HepG2 (cell line): ENCODE data around the gene EPS8L1. TPM values are rescaled to one million over a fixed set of nuclear protein-coding genes. Genes with fewer than 3 reads are reported as not detected.

Experiments
- ATAC-seq: fragments of 200-7000 bp; cut with Tn5 transposase; 3 replicates; pipeline ENCODE4 v1.9.1; 2020; ENCODE audit warnings: mild to moderate bottlenecking, moderate library complexity
- BruUV-seq: library from RNA; stranded (reverse); fragments of 400-500 nt; replicated peaks from 2 replicates; lab custom pipeline; 2021; lab: Mats Ljungman, UMichigan
- CTCF ChIA-PET: fragments of 300-600 bp; formaldehyde crosslinking; extraction: SDS; loops from one replicate; lab custom pipeline; 2021; ENCODE audit warnings: low total read pairs, inconsistent platforms, low intra/inter-chr PET ratio; lab: Yijun Ruan, JAX
- POLR2A ChIA-PET: fragments of 350-600 bp; sonication (Branson Sonifier 250); formaldehyde crosslinking; loops from one replicate; lab custom pipeline; 2020; ENCODE audit warnings: antibody characterized with exemption, inconsistent platforms; lab: Yijun Ruan, JAX
- DNase-seq: peaks from one replicate; pipeline ENCODE4 v3.0.0-alpha.2; 2015; ENCODE audit warnings: low spot score
- FAIRE-seq: peaks from 3 replicates; lab custom pipeline; 2011; peaks lifted over from hg19 to GRCh38; lab: Jason Lieb, UNC
- H2AFZ ChIP-seq: one replicate; pipeline ENCODE4 v1.6.1; 2011; ENCODE audit warnings: low read length, inconsistent platforms
- H3K27ac ChIP-seq: fragments of 300-600 bp; 3 replicates; pipeline ENCODE4 v1.8.0; 2011; ENCODE audit warnings: mixed run types, mild to moderate bottlenecking, mixed read lengths, low read length, inconsistent platforms; ENCODE audit not compliant: insufficient read depth; ENCODE audit errors: extremely low read length
- H3K27me3 ChIP-seq, 2 experiments: fragments of 200-600 bp in 1 of 2; 2 replicates in 1 of 2; 3 replicates in 1 of 2; pipeline versions ENCODE4 v1.6.0 to v1.8.0; 2011; ENCODE audit warnings: low read length in 2 of 2, mild to moderate bottlenecking in 2 of 2, moderate library complexity in 2 of 2, inconsistent platforms in 1 of 2; ENCODE audit not compliant: insufficient read depth in 2 of 2, control insufficient read depth in 1 of 2
- H3K36me3 ChIP-seq, 2 experiments: fragments of 200-600 bp in 1 of 2; replicated peaks in 1 of 2; 2 replicates in 1 of 2; 3 replicates in 1 of 2; pipeline versions ENCODE4 v1.5.1 to v1.8.0; 2011; ENCODE audit warnings: low read length in 2 of 2, inconsistent platforms in 1 of 2; ENCODE audit not compliant: insufficient read depth in 2 of 2, control insufficient read depth in 1 of 2
- H3K4me1 ChIP-seq: 2 replicates; pipeline ENCODE4 v1.5.1; 2012; ENCODE audit warnings: low read length, inconsistent platforms; ENCODE audit not compliant: insufficient read depth
- H3K4me2 ChIP-seq: 2 replicates; pipeline ENCODE4 v1.6.0; 2011; ENCODE audit warnings: low read depth, low read length, inconsistent platforms
- H3K4me3 ChIP-seq, 3 experiments: fragments of 200-600 bp in 1 of 3; sonication (generic), shearing (Covaris generic) in 1 of 3; replicated peaks in 1 of 3; 2 replicates each; pipeline ENCODE4 v1.5.1; 2011 to 2016; ENCODE audit warnings: low read length in 3 of 3, inconsistent platforms in 2 of 3, low read depth in 2 of 3, mild to moderate bottlenecking in 2 of 3, control low read depth in 1 of 3, mixed read lengths in 1 of 3; ENCODE audit not compliant: insufficient read depth in 1 of 3
- H3K79me2 ChIP-seq: one replicate; pipeline ENCODE4 v1.6.1; 2011; ENCODE audit warnings: low read length, inconsistent platforms; ENCODE audit not compliant: insufficient read depth
- H3K9ac ChIP-seq: 2 replicates; pipeline ENCODE4 v1.6.0; 2011; ENCODE audit warnings: mild to moderate bottlenecking, low read depth, low read length, inconsistent platforms; ENCODE audit not compliant: insufficient read depth
- H3K9me3 ChIP-seq: 2 replicates; pipeline ENCODE4 v1.5.1; 2012; ENCODE audit warnings: mild to moderate bottlenecking, low read length
- H4K20me1 ChIP-seq: 2 replicates; pipeline ENCODE4 v1.6.0; 2011; ENCODE audit warnings: inconsistent platforms, mild to moderate bottlenecking, low read length, moderate library complexity; ENCODE audit not compliant: insufficient read depth
- BRD4 ChIP-seq: sonication (generic); formaldehyde crosslinking; IDR thresholded peaks from 2 replicates; pipeline ENCODE4 v1.4.0; 2020; ENCODE audit warnings: missing genetic modification reagents
- CEBPB ChIP-seq: IDR thresholded peaks from 2 replicates; pipeline ENCODE4 v1.6.1; 2011; ENCODE audit warnings: low read depth, low read length, improper control_type of control experiment, borderline replicate concordance
- NFKB2 ChIP-seq: sonication (generic); formaldehyde crosslinking; IDR thresholded peaks from 2 replicates; pipeline ENCODE4 v1.4.0; 2020; ENCODE audit warnings: missing genetic modification reagents, borderline replicate concordance
- NONO ChIP-seq, 2 experiments: fragments of 450-650 bp in 1 of 2; sonication (generic) in 1 of 2; formaldehyde crosslinking in 1 of 2; IDR thresholded peaks in 1 of 2; conservative IDR thresholded peaks in 1 of 2; 2 replicates each; pipeline versions ENCODE4 v1.6.1 to v1.8.0; 2017 to 2022; ENCODE audit warnings: mild to moderate bottlenecking in 1 of 2, missing genetic modification reagents in 1 of 2, moderate library complexity in 1 of 2
- PHB2 ChIP-seq: fragments of 450-650 bp; IDR thresholded peaks from 2 replicates; pipeline ENCODE4 v1.6.1; 2018; ENCODE audit not compliant: partially characterized antibody
- POGK ChIP-seq: sonication (generic); formaldehyde crosslinking; conservative IDR thresholded peaks from 2 replicates; pipeline ENCODE4 v1.8.0; 2022; ENCODE audit warnings: mild to moderate bottlenecking, moderate library complexity, missing genetic modification reagents
- PRMT3 ChIP-seq: sonication (generic); formaldehyde crosslinking; IDR thresholded peaks from 2 replicates; pipeline ENCODE4 v1.8.1; 2022; ENCODE audit warnings: low read depth, mild to moderate bottlenecking, moderate library complexity, missing genetic modification reagents, borderline replicate concordance
- SOX6 ChIP-seq, 2 experiments: fragments of 450-650 bp in 1 of 2; sonication (generic) in 1 of 2; formaldehyde crosslinking in 1 of 2; IDR thresholded peaks; 2 replicates each; pipeline versions ENCODE4 v1.4.0 to v1.6.1; 2017 to 2020; ENCODE audit warnings: antibody characterized with exemption in 1 of 2, mild to moderate bottlenecking in 1 of 2, missing genetic modification reagents in 1 of 2
- SUZ12 ChIP-seq: fragments of 150-350 bp; IDR thresholded peaks from 2 replicates; pipeline ENCODE4 v1.6.1; 2014; ENCODE audit warnings: low read depth, low read length
- ZMAT3 ChIP-seq: sonication (generic); formaldehyde crosslinking; conservative IDR thresholded peaks from 2 replicates; pipeline ENCODE4 v1.7.0; 2021; ENCODE audit warnings: missing genetic modification reagents
- ZNF382 ChIP-seq: sonication (generic); formaldehyde crosslinking; IDR thresholded peaks from 2 replicates; pipeline ENCODE4 v1.5.0; 2020; ENCODE audit warnings: missing genetic modification reagents, mild to moderate bottlenecking, borderline replicate concordance
- ZNF747 ChIP-seq: sonication (generic); formaldehyde crosslinking; IDR thresholded peaks from 2 replicates; pipeline ENCODE4 v1.8.1; 2023; ENCODE audit warnings: missing genetic modification reagents, mild to moderate bottlenecking, borderline replicate concordance
- WGBS: methylation state at CpG from one replicate; pipeline ENCODE4 v1.1.6; 2017; ENCODE audit warnings: low lambda C conversion rate; 5-methylcytosine and 5-hydroxymethylcytosine counted together
- in situ Hi-C: cut with HindIII; loops from 2 replicates; pipeline ENCODE4 v1.10.0; 2017; ENCODE audit warnings: low pct_unique_long_range_greater_than_20kb; ENCODE audit not compliant: extremely low pct_ligation_motif_present
- intact Hi-C: fragments of 100-400 bp; cut with micrococcal nuclease; formaldehyde crosslinking; loops from one replicate; pipeline ENCODE4 v1.10.0; 2022; ENCODE audit not compliant: unreplicated experiment
- polyA plus RNA-seq, 8 experiments: library from polyadenylated mRNA; depleted of rRNA in 3 of 8; stranded (reverse) in 7 of 8; unstranded in 1 of 8; fragments of >200 nt; fragmentation: Illumina TruSeq in 4 of 8; extraction: Trizol in 4 of 8; gene quantifications; 2 replicates each; pipeline versions ENCODE4 v1.2.1 to v1.2.3, GENCODE V29; 2011 to 2016; ENCODE audit warnings: low read depth in 4 of 8, missing spikeins in 1 of 8, mixed read lengths in 1 of 8; ENCODE audit not compliant: insufficient read depth in 1 of 8
- total RNA-seq, 5 experiments: library from RNA; depleted of rRNA; stranded (reverse); fragments of >200 nt; fragmentation: Illumina TruSeq; extraction: Trizol; gene quantifications; 2 replicates each; pipeline ENCODE4 v1.2.3, GENCODE V29; 2016; ENCODE audit warnings: low read depth in 1 of 5
- TF ChIP-seq, protein P1 (sequence below): IDR thresholded peaks from 2 replicates; pipeline ENCODE4 v1.6.1; 2012; ENCODE audit warnings: low read depth, low read length, improper control_type of control experiment
- TF ChIP-seq, protein P2 (sequence below): sonication (generic); formaldehyde crosslinking; IDR thresholded peaks from 2 replicates; pipeline ENCODE4 v1.8.0; 2022; ENCODE audit warnings: mild to moderate bottlenecking, missing genetic modification reagents, moderate library complexity
- TF ChIP-seq, protein P3 (sequence below): sonication (generic); formaldehyde crosslinking; IDR thresholded peaks from 2 replicates; pipeline ENCODE4 v1.8.1; 2023; ENCODE audit warnings: mild to moderate bottlenecking, missing genetic modification reagents

EPS8L1 gene
- total and polyA plus RNA-seq, 2 of the 13 experiments (the other 11 are each of a cell fraction or from before 2014, with no cell fraction given): 3.0 to 6.3 TPM

- no TSS peak for BruUV-seq
- H3K4me2 ChIP-seq: no peak overlapping the region
- H3K4me1 ChIP-seq: peaks cover 5% of the 10 kb centered on the region; the same call in 1 of the 2 replicates
- no peaks in the 10 kb centered on the region for H3K27me3 ChIP-seq
- ATAC-seq (no peak), DNase-seq (no peak), FAIRE-seq (no peak)
- no peak overlapping the region for H2AFZ ChIP-seq
- CTCF ChIA-PET: no interaction called here
- intact Hi-C loops (no loop called here), in situ Hi-C loops (loop anchor here (5.0 kb wide), 1 partner anchor 36 kb away; no protein-coding TSS in a partner anchor)
- no peak overlapping the region for H3K9ac ChIP-seq
- H3K4me3 ChIP-seq: no peak overlapping the region
- TF ChIP-seq POGK: no peak
- TF ChIP-seq, protein P1, sequence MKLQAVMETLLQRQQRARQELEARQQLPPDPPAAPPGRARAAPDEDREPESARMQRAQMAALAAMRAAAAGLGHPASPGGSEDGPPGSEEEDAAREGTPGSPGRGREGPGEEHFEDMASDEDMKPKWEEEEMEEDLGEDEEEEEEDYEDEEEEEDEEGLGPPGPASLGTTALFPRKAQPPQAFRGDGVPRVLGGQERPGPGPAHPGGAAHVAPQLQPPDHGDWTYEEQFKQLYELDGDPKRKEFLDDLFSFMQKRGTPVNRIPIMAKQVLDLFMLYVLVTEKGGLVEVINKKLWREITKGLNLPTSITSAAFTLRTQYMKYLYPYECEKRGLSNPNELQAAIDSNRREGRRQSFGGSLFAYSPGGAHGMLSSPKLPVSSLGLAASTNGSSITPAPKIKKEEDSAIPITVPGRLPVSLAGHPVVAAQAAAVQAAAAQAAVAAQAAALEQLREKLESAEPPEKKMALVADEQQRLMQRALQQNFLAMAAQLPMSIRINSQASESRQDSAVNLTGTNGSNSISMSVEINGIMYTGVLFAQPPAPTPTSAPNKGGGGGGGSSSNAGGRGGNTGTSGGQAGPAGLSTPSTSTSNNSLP: no peak
- no peak for TF ChIP-seq ZNF747 (CRISPR knock-in tag)
- TF ChIP-seq NFKB2 (CRISPR knock-in tag): no peak
- TF ChIP-seq BRD4: no peak
- no peak for TF ChIP-seq ZNF382
- TF ChIP-seq, protein P2, sequence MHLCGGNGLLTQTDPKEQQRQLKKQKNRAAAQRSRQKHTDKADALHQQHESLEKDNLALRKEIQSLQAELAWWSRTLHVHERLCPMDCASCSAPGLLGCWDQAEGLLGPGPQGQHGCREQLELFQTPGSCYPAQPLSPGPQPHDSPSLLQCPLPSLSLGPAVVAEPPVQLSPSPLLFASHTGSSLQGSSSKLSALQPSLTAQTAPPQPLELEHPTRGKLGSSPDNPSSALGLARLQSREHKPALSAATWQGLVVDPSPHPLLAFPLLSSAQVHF (CRISPR knock-in tag): no peak
- no peak for TF ChIP-seq CEBPB
- no peak for TF ChIP-seq SOX6 (IDR thresholded peaks at IDR 0.05)
- no peak for TF ChIP-seq SOX6 (CRISPR knock-in tag; IDR thresholded peaks at IDR 0.05)
- TF ChIP-seq NONO (IDR thresholded peaks at IDR 0.05): no peak
- TF ChIP-seq NONO (CRISPR knock-in tag; conservative IDR thresholded peaks at IDR 0.05): no peak
- TF ChIP-seq PHB2: no peak
- no peak for TF ChIP-seq ZMAT3
- TF ChIP-seq SUZ12: no peak
- TF ChIP-seq PRMT3 (CRISPR knock-in tag): no peak
- TF ChIP-seq, protein P3, sequence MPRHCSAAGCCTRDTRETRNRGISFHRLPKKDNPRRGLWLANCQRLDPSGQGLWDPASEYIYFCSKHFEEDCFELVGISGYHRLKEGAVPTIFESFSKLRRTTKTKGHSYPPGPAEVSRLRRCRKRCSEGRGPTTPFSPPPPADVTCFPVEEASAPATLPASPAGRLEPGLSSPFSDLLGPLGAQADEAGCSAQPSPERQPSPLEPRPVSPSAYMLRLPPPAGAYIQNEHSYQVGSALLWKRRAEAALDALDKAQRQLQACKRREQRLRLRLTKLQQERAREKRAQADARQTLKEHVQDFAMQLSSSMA: no peak
- POLR2A ChIA-PET: no interaction called here
- H3K36me3 ChIP-seq: no peaks in the 10 kb centered on the region
- H3K79me2 ChIP-seq: no peaks in the 10 kb centered on the region
- peaks cover 6% of the 10 kb centered on the region; the same call in 1 of the 2 replicates for H4K20me1 ChIP-seq
- no peaks in the 10 kb centered on the region for H3K9me3 ChIP-seq
- WGBS: 88% methylated on average over 28 of the region's 35 CpGs
- no peak overlapping the region for H3K27ac ChIP-seq
Observed at GRCh38 chr19:55085923-55086715, 10.4 kb downstream of the EPS8L1 start.
